HepG2 (cell line): ENCODE results near the gene PHF14. TPM values are rescaled to one million over a fixed set of nuclear protein-coding genes. Genes with fewer than 3 reads are reported as not detected.

Experiments
- ATAC-seq: fragments of 200-7000 bp; cut with Tn5 transposase; 3 replicates; pipeline ENCODE4 v1.9.1; 2020; ENCODE audit warnings: mild to moderate bottlenecking, moderate library complexity
- BruUV-seq: library from RNA; stranded (reverse); fragments of 400-500 nt; replicated peaks from 2 replicates; lab custom pipeline; 2021; lab: Mats Ljungman, UMichigan
- CTCF ChIA-PET: fragments of 300-600 bp; formaldehyde crosslinking; extraction: SDS; loops from one replicate; lab custom pipeline; 2021; ENCODE audit warnings: low total read pairs, inconsistent platforms, low intra/inter-chr PET ratio; lab: Yijun Ruan, JAX
- POLR2A ChIA-PET: fragments of 350-600 bp; sonication (Branson Sonifier 250); formaldehyde crosslinking; loops from one replicate; lab custom pipeline; 2020; ENCODE audit warnings: antibody characterized with exemption, inconsistent platforms; lab: Yijun Ruan, JAX
- DNase-seq: peaks from one replicate; pipeline ENCODE4 v3.0.0-alpha.2; 2015; ENCODE audit warnings: low spot score
- FAIRE-seq: peaks from 3 replicates; lab custom pipeline; 2011; peaks lifted over from hg19 to GRCh38; lab: Jason Lieb, UNC
- H2AFZ ChIP-seq: one replicate; pipeline ENCODE4 v1.6.1; 2011; ENCODE audit warnings: low read length, inconsistent platforms
- H3K27ac ChIP-seq: fragments of 300-600 bp; 3 replicates; pipeline ENCODE4 v1.8.0; 2011; ENCODE audit warnings: mixed run types, mild to moderate bottlenecking, mixed read lengths, low read length, inconsistent platforms; ENCODE audit not compliant: insufficient read depth; ENCODE audit errors: extremely low read length
- H3K27me3 ChIP-seq, 2 experiments: fragments of 200-600 bp in 1 of 2; 2 replicates in 1 of 2; 3 replicates in 1 of 2; pipeline versions ENCODE4 v1.6.0 to v1.8.0; 2011; ENCODE audit warnings: low read length in 2 of 2, mild to moderate bottlenecking in 2 of 2, moderate library complexity in 2 of 2, inconsistent platforms in 1 of 2; ENCODE audit not compliant: insufficient read depth in 2 of 2, control insufficient read depth in 1 of 2
- H3K36me3 ChIP-seq, 2 experiments: fragments of 200-600 bp in 1 of 2; replicated peaks in 1 of 2; 2 replicates in 1 of 2; 3 replicates in 1 of 2; pipeline versions ENCODE4 v1.5.1 to v1.8.0; 2011; ENCODE audit warnings: low read length in 2 of 2, inconsistent platforms in 1 of 2; ENCODE audit not compliant: insufficient read depth in 2 of 2, control insufficient read depth in 1 of 2
- H3K4me1 ChIP-seq: 2 replicates; pipeline ENCODE4 v1.5.1; 2012; ENCODE audit warnings: low read length, inconsistent platforms; ENCODE audit not compliant: insufficient read depth
- H3K4me2 ChIP-seq: 2 replicates; pipeline ENCODE4 v1.6.0; 2011; ENCODE audit warnings: low read depth, low read length, inconsistent platforms
- H3K4me3 ChIP-seq, 3 experiments: fragments of 200-600 bp in 1 of 3; sonication (generic), shearing (Covaris generic) in 1 of 3; replicated peaks in 1 of 3; 2 replicates each; pipeline ENCODE4 v1.5.1; 2011 to 2016; ENCODE audit warnings: low read length in 3 of 3, inconsistent platforms in 2 of 3, low read depth in 2 of 3, mild to moderate bottlenecking in 2 of 3, control low read depth in 1 of 3, mixed read lengths in 1 of 3; ENCODE audit not compliant: insufficient read depth in 1 of 3
- H3K79me2 ChIP-seq: one replicate; pipeline ENCODE4 v1.6.1; 2011; ENCODE audit warnings: low read length, inconsistent platforms; ENCODE audit not compliant: insufficient read depth
- H3K9ac ChIP-seq: 2 replicates; pipeline ENCODE4 v1.6.0; 2011; ENCODE audit warnings: mild to moderate bottlenecking, low read depth, low read length, inconsistent platforms; ENCODE audit not compliant: insufficient read depth
- H3K9me3 ChIP-seq: 2 replicates; pipeline ENCODE4 v1.5.1; 2012; ENCODE audit warnings: mild to moderate bottlenecking, low read length
- H4K20me1 ChIP-seq: 2 replicates; pipeline ENCODE4 v1.6.0; 2011; ENCODE audit warnings: inconsistent platforms, mild to moderate bottlenecking, low read length, moderate library complexity; ENCODE audit not compliant: insufficient read depth
- ATF7 ChIP-seq, 2 experiments: fragments of 450-650 bp in 1 of 2; sonication (generic) in 1 of 2; formaldehyde crosslinking in 1 of 2; IDR thresholded peaks; 2 replicates each; pipeline versions ENCODE4 v1.4.0 to v1.6.1; 2016 to 2020; ENCODE audit warnings: antibody characterized with exemption in 1 of 2, mild to moderate bottlenecking in 1 of 2, missing genetic modification reagents in 1 of 2
- CSRNP1 ChIP-seq: sonication (generic); formaldehyde crosslinking; IDR thresholded peaks from 2 replicates; pipeline ENCODE4 v1.8.1; 2023; ENCODE audit warnings: mild to moderate bottlenecking, missing genetic modification reagents
- DPF2 ChIP-seq: sonication (generic); formaldehyde crosslinking; IDR thresholded peaks from 2 replicates; pipeline ENCODE4 v1.4.0; 2020; ENCODE audit warnings: mild to moderate bottlenecking, low read depth, missing genetic modification reagents, borderline replicate concordance
- MLXIP ChIP-seq: sonication (generic); formaldehyde crosslinking; IDR thresholded peaks from 2 replicates; pipeline ENCODE4 v1.9.0; 2021; ENCODE audit warnings: missing genetic modification reagents, borderline replicate concordance
- SMAD3 ChIP-seq: sonication (generic); formaldehyde crosslinking; IDR thresholded peaks from 2 replicates; pipeline ENCODE4 v1.4.0; 2020; ENCODE audit warnings: missing genetic modification reagents
- TFDP2 ChIP-seq: sonication (generic); formaldehyde crosslinking; IDR thresholded peaks from 2 replicates; pipeline ENCODE4 v1.4.0; 2020; ENCODE audit warnings: missing genetic modification reagents
- TFE3 ChIP-seq: IDR thresholded peaks from 2 replicates; pipeline ENCODE4 v1.6.1; 2016
- WGBS: methylation state at CpG from one replicate; pipeline ENCODE4 v1.1.6; 2017; ENCODE audit warnings: low lambda C conversion rate; 5-methylcytosine and 5-hydroxymethylcytosine counted together
- in situ Hi-C: cut with HindIII; loops from 2 replicates; pipeline ENCODE4 v1.10.0; 2017; ENCODE audit warnings: low pct_unique_long_range_greater_than_20kb; ENCODE audit not compliant: extremely low pct_ligation_motif_present
- intact Hi-C: fragments of 100-400 bp; cut with micrococcal nuclease; formaldehyde crosslinking; loops from one replicate; pipeline ENCODE4 v1.10.0; 2022; ENCODE audit not compliant: unreplicated experiment
- polyA plus RNA-seq, 8 experiments: library from polyadenylated mRNA; depleted of rRNA in 3 of 8; stranded (reverse) in 7 of 8; unstranded in 1 of 8; fragments of >200 nt; fragmentation: Illumina TruSeq in 4 of 8; extraction: Trizol in 4 of 8; gene quantifications; 2 replicates each; pipeline versions ENCODE4 v1.2.1 to v1.2.3, GENCODE V29; 2011 to 2016; ENCODE audit warnings: low read depth in 4 of 8, missing spikeins in 1 of 8, mixed read lengths in 1 of 8; ENCODE audit not compliant: insufficient read depth in 1 of 8
- total RNA-seq, 5 experiments: library from RNA; depleted of rRNA; stranded (reverse); fragments of >200 nt; fragmentation: Illumina TruSeq; extraction: Trizol; gene quantifications; 2 replicates each; pipeline ENCODE4 v1.2.3, GENCODE V29; 2016; ENCODE audit warnings: low read depth in 1 of 5

Gene PHF14
- total and polyA plus RNA-seq, 2 of the 13 experiments (the other 11 are each of a cell fraction or from before 2014, with no cell fraction given) = 18.9 to 68.7 TPM

- no peak overlapping the region for H3K4me2 ChIP-seq
- no peaks in the 10 kb centered on the region for H3K79me2 ChIP-seq
- TF ChIP-seq TFE3 (CRISPR knock-in tag) (no peak), DPF2 (no peak), ATF7 (IDR thresholded peaks at IDR 0.05) (peak; percentile 63), ATF7 (CRISPR knock-in tag; IDR thresholded peaks at IDR 0.05) (no peak), SMAD3 (CRISPR knock-in tag) (no peak)
- TF ChIP-seq, all 625 proteins: peak for 1
- ATAC-seq (no peak), FAIRE-seq (no peak), DNase-seq (no peak)
- ChIA-PET CTCF (no interaction called here), POLR2A (no interaction called here)
- Histone ChIP-seq H2AFZ (no peak overlapping the region), H3K4me3 (no peak overlapping the region), H4K20me1 (no peaks in the 10 kb centered on the region), H3K36me3 (no peaks in the 10 kb centered on the region), H3K4me1 (no peaks in the 10 kb centered on the region), H3K9me3 (no peaks in the 10 kb centered on the region), H3K9ac (no peak overlapping the region), H3K27ac (no peak overlapping the region), H3K27me3 (no peaks in the 10 kb centered on the region)
- intact Hi-C loops (no loop called here), in situ Hi-C loops (no loop called here)
- WGBS = 100% methylated on average over 1 of the region's 1 CpG
- BruUV-seq = no TSS peak
Observed at GRCh38 chr7:11168650-11169170, 195.0 kb downstream of the PHF14 start.

- no peaks in the 10 kb centered on the region for H3K79me2 ChIP-seq
- intact Hi-C loops = no loop called here
- H3K36me3 ChIP-seq = no peaks in the 10 kb centered on the region
- DNase-seq (no peak), ATAC-seq (no peak), FAIRE-seq (no peak)
- H3K9me3 ChIP-seq = no peaks in the 10 kb centered on the region
- 96% methylated on average over 2 of the region's 2 CpGs for WGBS
- no peaks in the 10 kb centered on the region for H3K4me1 ChIP-seq
- in situ Hi-C loops = no loop called here
- no peak overlapping the region for H3K4me2 ChIP-seq
- no TSS peak for BruUV-seq
- H3K27ac ChIP-seq = no peak overlapping the region
- ChIA-PET CTCF (no interaction called here), POLR2A (no interaction called here)
- H4K20me1 ChIP-seq = no peaks in the 10 kb centered on the region
- H3K27me3 ChIP-seq = no peaks in the 10 kb centered on the region
- no peak overlapping the region for H2AFZ ChIP-seq
- no peak overlapping the region for H3K9ac ChIP-seq
- no peak overlapping the region for H3K4me3 ChIP-seq
- TF ChIP-seq MLXIP (CRISPR knock-in tag) (no peak), TFDP2 (no peak), CSRNP1 (CRISPR knock-in tag) (no peak)
Observed at GRCh38 chr7:11170175-11170574, 196.5 kb downstream of the PHF14 start.
